NCI-H446 (cell line): ENCODE data around the gene HRC.
"Not testable (repeated sequence)": the region's sequence is repeated elsewhere in the genome, so short reads cannot be mapped to it uniquely, and the experiment has no call there.

Experiments used
- DNase-seq, 2 experiments: peaks; one replicate each; lab custom pipeline; 2025; lab: John Stamatoyannopoulos, UW

HRC gene

DNA sequence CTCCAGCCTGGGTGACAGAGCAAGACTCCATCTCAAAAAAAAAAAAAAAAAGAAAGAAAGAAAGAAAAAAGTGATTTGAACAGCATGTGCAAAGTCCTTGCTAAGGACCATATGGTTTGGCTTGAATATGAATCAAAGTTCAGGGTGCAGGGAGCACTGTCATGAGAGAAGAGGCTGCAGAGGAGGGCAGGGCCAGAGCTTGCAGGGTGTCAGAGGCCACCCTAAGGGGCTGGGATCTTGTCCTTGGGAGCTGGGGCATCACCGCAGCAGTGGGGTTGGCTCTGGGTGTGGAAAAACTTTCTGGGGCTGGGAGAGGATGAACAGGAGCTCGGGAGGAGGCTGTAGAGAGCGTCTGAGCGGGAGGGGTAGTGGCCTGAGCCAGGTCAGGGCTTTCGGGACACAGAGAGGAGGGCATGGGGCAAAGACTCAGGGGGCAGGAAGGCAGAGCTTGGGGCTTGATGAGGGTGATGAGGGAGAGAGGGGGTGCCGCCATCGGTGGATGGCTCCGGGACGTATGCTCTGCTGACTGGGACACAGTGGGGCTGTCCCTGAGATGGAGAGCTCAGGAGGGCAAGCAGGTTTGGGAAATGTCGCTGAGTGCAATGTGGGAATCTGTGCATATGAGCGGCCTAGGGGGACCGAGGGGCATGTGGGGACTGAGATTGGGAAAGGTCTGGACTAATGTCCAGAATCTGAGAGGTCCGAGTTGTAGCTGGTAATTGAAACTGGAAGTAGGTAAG is 5.4 kb upstream of the HRC start:
- no peak for DNase-seq

DNA sequence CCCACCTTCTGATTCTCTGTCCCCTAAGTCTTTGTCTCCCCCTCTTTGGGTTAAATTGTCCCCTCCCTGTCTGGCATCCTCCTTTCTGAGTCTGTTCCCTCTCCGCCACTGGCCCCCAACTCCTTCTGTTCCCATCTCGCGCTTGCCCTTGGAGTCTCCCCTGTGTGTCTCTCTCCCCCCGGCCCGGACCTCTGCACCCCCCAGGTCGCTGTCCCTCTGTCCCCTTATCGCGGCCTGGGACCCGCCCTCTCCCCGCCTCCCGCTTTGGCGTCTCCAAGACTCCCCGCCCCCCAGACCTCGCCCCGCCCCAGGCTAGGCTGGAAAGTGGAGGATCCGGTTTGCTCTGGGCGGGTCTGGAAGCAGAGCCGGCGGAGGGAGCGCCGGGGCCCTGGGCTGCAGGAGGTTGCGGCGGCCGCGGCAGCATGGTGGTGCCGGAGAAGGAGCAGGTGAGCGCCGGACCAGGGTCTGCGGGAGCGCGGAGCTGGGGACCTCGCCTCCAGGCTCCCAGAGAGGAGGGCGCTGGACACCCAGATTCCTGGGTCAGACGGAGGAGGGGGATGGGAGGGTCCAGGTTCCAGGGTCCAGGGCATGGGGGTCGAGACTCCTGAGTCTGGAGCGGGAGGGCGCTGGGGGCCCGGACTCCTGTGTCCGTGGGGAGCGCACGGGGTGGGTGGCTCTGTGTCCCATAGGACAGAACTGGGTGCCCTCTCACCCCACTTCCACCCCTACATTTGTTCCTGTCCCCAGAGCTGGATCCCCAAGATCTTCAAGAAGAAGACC is 2.4 kb upstream of the HRC start, which contains the start of gene TRPM4:
Gene TRPM4, plus strand, starts transcription at position 348 of the 780 bp plus-strand sequence. Its CDS starts 75 bp downstream, at position 423.
- peak; percentile 46 to 82 for DNase-seq

DNA sequence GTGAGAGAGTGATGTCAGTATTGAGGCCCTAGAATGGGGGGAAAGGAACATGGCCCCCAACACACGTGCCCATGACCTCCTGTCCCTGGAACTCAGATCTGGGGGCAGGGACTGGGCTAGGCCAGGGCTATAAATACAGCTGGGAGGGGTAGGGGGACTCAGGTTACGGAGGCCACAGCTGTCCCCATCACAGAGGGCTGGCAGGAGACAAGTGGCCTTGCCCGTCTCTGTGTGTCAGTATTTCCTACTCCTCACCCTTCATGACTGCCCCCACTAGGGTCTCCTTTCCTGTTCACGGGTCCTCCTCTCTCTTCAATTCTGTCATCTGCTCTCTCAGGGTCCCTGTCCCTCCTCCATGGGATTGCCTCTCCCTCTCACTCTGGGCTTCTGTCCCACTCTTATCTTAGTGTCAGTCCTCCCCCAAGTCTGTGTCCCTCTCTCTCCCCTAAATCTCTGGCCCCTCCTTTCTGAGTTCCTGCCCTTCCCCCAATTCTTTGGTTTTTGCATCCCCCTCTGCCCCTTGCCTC is 687 bp upstream of the HRC start:
- no peak for DNase-seq

DNA sequence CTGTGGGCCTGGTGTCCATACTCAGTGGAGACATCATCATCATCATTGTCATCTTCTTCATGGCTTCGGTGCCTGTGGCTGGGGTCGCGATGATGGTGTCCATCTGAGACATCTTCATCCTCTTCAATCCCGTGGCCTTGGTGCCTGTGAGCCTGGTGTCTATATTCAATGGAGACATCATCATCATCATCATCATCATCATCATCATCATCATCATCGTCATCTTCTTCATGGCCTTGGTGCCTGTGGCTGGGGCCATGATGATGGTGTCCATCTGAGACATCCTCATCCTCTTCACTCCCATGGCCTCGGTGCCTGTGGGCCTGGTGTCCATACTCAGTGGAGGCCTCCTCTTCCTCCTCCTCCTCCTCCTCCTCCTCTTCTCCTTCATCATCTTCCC is 917 bp downstream of the HRC start:
- no peak for DNase-seq

DNA sequence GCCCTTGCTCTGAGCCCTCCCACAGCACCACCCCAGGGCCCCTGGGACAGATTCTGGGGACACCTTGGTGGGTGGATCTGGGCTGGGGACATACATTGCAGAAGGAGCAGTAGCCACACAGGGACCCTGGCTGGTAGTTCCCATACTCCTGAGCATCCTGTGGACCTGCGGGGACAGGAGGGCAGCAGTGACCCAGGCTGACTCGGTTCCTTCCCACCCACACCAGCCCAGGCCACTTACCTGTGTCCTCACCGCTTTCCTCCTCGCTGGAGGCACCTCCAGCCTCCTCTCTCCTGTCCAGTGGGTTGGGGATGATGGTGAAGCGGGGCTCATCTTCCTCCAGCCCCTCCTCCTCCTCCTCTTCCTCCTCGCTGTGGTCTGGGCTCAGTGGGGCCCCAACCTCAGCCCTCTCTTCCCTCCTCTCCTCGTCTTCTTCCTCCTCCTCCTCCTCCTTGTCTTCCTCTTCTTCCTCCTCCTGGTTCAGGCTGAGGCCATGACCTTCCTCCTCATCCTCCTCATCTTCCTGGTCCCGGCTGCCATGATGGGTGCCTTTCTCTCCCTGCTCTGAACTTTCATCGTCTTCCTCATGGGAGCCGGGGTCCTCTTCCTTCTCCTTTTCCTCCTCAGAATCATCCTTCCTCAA is 1.9 kb downstream of the HRC start:
- no peak for DNase-seq

DNA sequence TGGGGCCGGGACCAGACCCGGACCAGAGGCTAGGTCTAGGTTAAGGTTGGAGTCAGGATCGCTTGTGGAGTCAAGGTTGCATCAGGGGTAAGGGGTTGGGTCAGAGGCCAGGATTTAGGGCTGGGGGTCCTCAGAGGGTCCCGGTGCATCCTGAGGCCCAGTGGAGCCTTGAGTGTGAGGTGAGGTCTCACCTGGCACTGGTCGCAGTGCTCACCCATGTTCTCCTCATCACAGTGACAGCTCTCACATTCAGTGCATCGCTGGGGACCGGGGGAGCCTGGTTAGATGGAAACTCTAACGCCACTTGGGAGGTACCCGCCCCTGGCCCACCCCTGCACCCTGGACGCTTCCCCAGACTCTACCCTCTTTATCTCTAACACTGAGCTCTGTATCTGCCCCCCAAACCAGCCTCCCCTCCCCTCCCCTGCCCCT is 3.1 kb downstream of the HRC start:
- no peak for DNase-seq

DNA sequence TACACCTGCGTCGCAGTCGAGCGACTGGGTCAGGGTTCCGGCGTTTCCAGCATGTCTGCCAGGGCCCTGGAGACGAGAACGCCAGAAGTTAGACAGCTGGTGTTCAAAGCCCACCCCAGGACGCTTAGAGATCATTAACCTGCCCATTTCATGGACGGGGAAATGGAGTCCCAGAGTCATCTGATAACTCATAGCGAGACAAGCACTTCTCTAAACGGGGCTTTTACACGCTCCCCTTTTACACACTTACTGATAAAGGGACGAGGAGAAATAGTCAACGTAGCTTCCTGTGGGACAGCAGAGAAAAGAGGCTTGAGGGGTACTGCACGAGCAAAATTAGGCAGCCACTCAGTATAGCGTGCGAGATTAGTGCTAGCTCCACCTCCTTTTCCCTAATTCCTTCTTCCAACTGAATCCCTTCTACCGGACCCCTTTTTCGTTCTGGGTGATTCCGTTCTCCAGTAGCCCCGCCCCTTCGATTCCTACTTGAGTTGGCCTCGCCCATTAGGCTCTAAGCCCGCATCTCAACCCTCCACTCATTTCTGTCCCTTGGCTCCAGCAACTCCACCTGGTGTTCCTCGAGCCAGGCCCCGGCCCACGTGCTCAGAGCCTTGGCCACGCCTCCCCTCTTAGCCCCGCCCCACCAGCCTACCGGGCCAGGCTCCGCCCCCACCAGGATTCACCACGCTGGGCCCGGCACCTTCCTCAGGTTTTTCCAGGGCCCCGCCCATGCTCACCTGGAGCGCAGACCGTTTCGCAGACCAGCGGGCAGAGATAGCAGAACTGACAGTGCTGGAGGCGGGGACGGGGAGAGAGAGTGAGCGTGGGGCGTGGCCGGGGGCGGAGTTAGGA is 3.7 kb downstream of the HRC start:
- DNase-seq: peak; percentile 42 to 82

DNA sequence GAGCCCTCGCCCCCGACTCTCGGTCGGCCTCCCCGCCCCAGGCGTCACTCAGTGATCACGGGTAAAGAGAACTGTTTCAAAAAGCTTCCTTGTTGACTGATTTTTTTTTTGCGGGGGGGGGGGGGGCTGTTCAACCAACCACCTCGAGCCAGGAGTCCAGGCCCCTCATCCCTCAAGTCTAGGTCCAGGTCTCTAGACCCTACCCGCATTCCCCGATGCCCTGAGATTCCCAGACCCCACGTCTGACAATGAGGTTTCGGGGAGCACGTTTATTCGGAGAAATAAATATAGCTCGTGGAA is 4.3 kb downstream of the HRC start:
- DNase-seq: no peak

DNA sequence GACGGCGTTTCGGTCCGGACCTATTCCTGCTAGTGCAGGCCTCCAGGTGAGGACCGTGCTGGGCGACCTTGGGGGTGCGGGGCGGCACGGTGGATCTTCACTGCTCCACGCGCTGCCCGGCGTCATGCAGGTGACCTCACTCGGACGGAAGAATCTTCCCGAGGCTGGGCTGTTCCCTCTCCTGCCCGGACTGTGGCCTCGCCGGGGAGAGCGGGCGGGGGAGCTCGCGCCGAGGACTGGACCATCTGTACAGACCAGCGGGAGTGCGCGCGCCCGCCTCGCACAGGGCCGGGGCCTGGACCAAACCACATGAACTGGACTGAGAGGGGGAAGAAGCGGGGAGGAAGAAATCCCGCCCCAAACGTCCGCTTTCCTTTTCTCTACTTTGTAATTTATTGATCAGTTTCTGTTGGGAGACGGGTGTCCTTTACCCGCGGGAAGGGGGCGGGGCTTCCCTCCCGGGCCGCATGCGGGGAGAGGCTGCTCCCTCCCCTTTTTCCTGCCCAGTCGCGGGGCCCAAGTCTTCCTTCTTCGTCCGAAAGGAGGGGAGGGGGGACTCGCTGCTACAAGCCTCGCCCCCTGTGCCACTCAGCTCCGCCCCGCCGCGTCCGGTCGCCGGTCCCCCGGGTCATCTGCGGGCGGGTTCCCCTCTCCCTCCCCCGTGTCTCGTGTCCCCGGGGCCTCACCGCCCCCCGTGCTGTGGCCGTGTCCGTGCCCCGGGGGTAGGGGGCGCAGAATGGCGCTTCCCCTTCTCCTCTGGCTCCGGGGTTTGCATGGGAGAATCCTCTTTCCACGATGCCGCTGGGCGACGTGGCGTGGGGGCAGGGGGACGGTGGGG is 4.9 kb downstream of the HRC start:
- peak; percentile 86 to 95 for DNase-seq

DNA sequence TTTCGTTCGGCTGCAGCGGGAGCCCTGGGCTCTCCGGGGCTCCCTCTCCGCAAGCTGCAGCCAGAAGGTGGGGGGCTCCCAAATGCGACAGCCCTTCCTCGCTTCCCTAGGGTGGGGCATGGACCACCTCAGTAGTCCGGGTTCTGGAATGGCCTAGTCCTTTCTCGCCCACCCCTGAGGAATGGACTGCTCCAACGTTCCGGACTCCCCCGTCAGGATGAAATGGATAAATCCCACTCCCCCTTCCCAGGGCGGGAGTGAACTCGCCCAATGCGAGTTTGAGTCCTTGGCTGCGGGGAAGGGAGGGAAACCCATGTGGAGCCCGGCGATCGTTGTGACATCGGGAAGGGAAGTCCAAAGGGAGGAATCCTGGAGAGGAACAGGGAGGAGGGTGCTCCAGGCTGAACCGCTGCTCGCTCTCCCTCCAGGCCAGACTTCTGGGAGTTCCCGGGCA is 5.5 kb downstream of the HRC start:
- DNase-seq: peak; percentile 90 to 91

DNA sequence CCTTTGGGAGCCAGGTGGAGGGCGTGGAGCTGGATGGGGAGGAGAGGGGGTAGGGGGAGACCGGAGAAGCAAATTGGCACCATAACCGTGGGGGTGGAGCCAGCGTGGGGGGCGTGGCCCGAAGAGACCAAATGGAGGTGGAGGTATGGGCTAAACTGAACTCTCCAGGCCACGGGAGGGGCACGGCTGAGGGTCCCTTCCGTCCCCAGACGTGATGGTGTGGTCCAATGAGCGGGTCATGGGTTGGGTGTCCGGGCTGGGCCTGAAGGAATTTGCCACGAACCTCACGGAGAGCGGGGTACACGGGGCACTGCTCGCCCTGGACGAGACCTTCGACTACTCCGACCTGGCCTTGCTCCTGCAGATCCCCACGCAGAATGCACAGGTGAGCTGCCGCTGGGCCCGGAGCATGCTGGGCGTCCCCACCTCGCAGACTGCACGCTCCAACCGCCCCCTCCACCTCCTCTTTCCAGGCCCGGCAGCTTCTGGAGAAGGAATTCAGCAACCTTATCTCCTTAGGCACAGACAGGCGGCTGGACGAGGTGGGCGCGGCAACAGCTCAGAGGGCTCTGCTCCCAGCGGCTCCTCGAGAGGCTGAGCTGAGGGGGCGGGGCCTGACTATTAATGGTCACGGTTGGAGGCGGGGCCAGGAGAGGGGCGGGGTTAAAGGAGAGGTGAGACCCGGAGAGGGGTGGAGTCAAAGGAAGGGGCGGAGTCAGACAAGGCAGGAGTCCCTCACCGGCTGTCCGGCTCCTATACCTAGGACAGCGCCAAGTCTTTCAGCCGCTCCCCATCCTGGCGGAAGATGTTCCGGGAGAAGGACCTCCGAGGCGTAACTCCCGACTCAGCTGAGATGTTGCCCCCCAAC is 6.2 kb downstream of the HRC start:
- DNase-seq: peak; percentile 84 to 96

DNA sequence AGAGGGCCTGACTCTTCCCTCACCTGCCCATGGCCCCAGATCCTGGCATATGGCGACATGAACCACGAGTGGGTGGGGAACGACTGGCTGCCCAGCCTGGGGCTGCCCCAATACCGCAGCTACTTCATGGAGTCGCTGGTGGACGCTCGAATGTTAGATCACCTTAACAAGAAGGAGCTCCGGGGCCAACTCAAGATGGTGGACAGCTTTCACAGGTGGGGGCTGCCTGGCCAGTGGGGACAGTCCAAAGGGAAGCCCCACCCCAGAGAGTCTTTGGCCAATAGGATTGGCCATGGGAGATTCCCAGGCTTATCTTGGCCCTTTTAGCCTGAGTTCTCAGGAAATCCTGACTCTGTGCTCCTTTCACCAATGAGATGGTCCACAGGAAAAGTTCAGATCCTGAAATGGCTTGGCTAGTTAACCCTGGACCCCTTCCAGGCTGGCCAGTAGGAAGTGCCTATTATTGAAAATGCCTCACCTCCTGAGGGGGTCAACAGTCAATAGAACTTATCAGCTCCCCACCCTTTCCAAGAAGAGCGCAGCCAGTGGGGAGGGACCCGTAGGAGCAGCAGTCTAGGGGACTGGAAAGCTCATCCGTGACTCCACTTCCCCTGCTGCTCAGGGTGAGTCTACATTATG is 7.0 kb downstream of the HRC start:
- DNase-seq: no peak

DNA sequence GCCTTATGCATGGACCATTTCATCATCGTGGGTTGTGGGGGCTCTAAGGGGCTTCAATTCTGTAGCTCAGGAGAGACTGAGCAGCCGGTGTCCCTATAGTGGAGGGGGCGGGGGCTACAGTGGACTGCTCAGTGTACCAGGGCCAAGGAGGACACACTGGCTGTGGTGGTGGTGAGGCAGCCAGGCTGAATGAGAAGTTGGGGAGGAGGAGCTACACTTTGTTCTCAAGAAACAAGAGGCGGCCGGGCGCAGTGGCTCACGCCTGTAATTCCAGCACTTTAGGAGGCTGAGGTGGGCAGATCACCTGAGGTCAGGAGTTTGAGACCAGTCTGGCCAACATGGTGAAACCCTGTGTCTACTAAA is 8.8 kb downstream of the HRC start:
- not testable (repeated sequence) for DNase-seq

DNA sequence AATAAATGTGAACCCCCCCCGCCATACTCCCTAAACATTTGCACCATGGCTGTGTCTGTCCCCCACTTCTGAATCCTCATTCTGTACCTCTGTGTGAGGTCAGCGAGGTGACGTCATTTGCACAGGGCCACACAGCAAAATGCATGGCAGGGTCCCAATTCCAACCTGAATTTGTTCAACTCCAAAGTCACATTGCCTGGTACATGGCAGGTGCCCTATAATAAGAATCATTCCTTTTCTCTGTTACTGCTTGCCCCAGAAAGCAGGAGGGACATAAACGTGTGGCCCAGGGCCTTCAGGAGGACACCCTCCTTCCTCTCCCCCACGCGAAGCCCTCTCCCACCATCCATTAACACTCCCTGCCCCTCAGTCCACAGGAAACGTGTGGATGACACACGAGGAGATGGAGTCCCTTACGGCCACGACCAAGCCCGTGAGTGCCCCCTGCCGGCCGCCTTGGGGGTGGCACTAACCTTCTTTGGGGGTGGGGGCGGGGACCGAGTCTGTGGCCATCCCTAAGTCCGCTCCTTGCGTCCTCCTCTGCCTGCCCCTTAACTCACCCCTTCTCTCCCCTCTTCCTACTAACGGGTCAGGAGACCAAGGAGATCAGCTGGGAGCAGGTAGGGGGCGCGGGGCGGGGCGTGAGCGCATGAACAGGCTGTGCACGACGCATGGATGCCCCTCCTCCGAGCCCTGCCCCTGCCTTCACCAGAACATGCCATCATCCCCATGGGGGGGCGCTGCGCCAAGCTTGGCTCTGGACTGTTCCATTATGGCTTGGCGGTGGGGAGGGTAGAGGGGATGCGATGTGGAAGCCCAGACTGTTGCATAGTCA is 9.4 kb downstream of the HRC start:
- peak in 1 of 2 experiments; percentile 59 for DNase-seq

DNA sequence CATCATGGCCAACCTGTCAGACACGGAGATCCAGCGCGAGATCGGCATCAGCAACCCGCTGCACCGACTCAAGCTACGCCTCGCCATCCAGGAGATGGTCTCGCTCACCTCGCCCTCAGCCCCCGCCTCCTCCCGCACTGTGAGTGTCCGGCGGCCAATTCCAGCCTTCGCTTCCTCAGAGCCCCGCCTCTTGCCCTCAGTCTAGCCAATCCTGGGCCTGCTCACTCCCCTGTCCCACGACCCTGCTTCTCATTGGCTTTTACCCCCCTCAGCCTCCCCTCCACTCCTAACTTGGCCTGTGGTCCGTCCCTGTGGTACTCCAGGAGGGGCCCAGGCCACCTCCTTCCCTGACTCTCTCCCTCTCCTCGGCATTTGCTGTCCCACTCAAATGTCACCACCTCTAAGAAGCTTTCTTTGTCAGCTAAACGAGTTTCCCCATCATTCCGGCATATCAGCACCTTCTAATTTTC is 12.3 kb downstream of the HRC start:
- no peak for DNase-seq

DNA sequence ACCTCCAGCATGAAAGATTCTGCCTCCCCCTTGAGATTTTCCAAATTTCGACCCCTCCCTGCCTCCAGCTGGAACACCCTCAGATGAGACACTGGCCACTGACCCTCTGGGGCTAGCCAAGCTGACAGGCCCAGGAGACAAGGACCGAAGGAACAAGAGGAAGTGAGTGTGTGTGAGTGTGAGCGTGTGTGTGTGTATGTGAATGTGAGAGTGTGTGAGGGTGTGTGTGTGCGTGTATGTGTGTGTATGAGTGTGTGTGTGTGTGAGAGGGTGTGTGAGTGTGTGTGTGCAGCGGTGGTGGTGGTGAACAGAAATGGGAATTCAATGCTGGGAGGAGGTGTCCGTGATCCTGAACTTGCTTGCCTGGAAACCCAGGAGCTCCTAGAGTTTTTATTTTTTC is 13.8 kb downstream of the HRC start:
- no peak for DNase-seq

DNA sequence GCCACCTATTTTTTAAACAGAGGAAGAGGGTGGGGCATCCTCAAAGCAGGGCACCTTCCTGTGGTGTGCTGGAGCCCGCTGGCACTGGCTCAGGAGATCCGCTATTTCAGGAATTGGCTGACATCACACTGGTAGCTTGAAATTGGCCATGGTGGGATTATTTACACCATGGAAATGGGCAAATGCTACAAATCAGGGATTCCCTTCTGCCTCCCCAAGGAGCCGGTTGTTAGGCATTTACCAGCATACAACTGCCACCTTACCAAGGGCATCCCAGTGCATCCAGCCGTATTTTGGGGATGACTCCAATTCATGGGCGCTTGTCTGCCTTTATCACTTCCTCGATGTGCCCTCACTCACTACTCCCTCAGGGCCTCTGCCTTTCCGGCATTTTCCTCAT is 14.2 kb downstream of the HRC start:
- DNase-seq: no peak

DNA sequence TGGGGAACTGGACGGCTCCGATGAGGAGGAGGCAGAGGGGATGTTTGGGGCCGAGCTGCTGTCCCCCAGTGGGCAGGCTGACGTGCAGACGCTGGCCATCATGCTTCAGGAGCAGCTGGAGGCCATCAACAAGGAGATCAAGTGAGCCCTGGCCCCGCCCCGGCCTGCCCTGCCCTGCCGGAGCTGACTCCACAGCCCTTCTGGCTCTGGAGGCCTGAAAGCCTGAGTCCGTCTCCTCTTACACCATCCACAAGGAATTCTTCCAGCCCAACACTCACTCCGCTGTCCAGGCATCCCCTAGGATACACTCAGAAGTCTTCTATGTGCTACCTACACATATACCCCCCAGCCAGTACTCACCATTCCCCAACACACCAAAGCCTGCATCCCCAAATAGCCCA is 18.4 kb downstream of the HRC start:
- DNase-seq: no peak
